K562 (cell line): Measurements from ENCODE around the gene GMIP. TPM values are rescaled to one million over a fixed set of nuclear protein-coding genes. Genes with fewer than 3 reads are reported as not detected.
A peak's percentile ranks its signal among the peaks of the same experiment; 100 is the strongest.

ENCODE experiments used
- ATAC-seq: fragments of 200-7000 bp; cut with Tn5 transposase; 3 replicates; pipeline ENCODE4 v1.9.1; 2020; ENCODE audit warnings: moderate library complexity
- BruUV-seq: library from RNA; stranded (reverse); fragments of 400-500 nt; replicated peaks from 2 replicates; lab custom pipeline; 2021; lab: Mats Ljungman, UMichigan
- CTCF ChIA-PET: fragments of 300-600 bp; formaldehyde crosslinking; extraction: SDS; loops from one replicate; lab custom pipeline; 2021; ENCODE audit warnings: low intra/inter-chr PET ratio; lab: Yijun Ruan, JAX
- POLR2A ChIA-PET: fragments of 300-600, 350-650 bp; sonication (Branson Sonifier 250); formaldehyde crosslinking; extraction: SDS; loops from one replicate; lab custom pipeline; 2021; ENCODE audit warnings: antibody characterized with exemption, inconsistent platforms; lab: Yijun Ruan, JAX
- DNase-seq, 4 experiments: peaks; one replicate each; pipeline versions ENCODE4 v3.0.0 to v3.0.0-alpha.2; 2011 to 2018; ENCODE audit warnings: low spot score in 3 of 4, mixed read lengths in 3 of 4; ENCODE audit errors: extremely low read depth in 1 of 4
- FAIRE-seq: peaks from 2 replicates; lab custom pipeline; 2011; peaks lifted over from hg19 to GRCh38; lab: Jason Lieb, UNC
- H2AFZ ChIP-seq: 2 replicates; pipeline ENCODE4 v1.6.0; 2011; ENCODE audit warnings: low read depth, low read length, control low read depth, inconsistent platforms
- H3K27ac ChIP-seq: fragments of 200-600 bp; 3 replicates; pipeline ENCODE4 v1.8.0; 2011; ENCODE audit warnings: low read depth, mild to moderate bottlenecking, control low read depth, inconsistent platforms, low read length, moderate library complexity, mixed read lengths; ENCODE audit errors: extremely low read depth
- H3K27me3 ChIP-seq, 2 experiments: fragments of 300-600 bp in 1 of 2; 2 replicates in 1 of 2; 3 replicates in 1 of 2; pipeline versions ENCODE4 v1.6.0 to v1.8.0; 2011; ENCODE audit warnings: inconsistent platforms in 2 of 2, low read length in 2 of 2, mild to moderate bottlenecking in 1 of 2, mixed read lengths in 1 of 2, moderate library complexity in 1 of 2; ENCODE audit not compliant: control insufficient read depth in 2 of 2, insufficient read depth in 2 of 2
- H3K36me3 ChIP-seq: fragments of 300-600 bp; 3 replicates; pipeline ENCODE4 v1.8.0; 2011; ENCODE audit warnings: mild to moderate bottlenecking, low read length, inconsistent platforms; ENCODE audit not compliant: control insufficient read depth, insufficient read depth
- H3K4me1 ChIP-seq, 2 experiments: fragments of 200-600 bp in 1 of 2; replicated peaks in 1 of 2; 2 replicates in 1 of 2; 3 replicates in 1 of 2; pipeline versions ENCODE4 v1.5.1 to v1.8.0; 2011; ENCODE audit warnings: inconsistent platforms in 2 of 2, low read length in 2 of 2, mild to moderate bottlenecking in 1 of 2, mixed read lengths in 1 of 2, moderate library complexity in 1 of 2; ENCODE audit not compliant: control insufficient read depth in 2 of 2, insufficient read depth in 2 of 2
- H3K4me2 ChIP-seq: 2 replicates; pipeline ENCODE4 v1.6.1; 2011; ENCODE audit warnings: low read length, control low read depth, inconsistent platforms, mixed read lengths; ENCODE audit not compliant: insufficient read depth
- H3K4me3 ChIP-seq: fragments of 200-600 bp; sonication (generic), shearing (Covaris generic); 2 replicates; pipeline ENCODE4 v1.5.1; 2016; ENCODE audit warnings: control low read depth, inconsistent platforms
- H3K79me2 ChIP-seq: fragments of 200-600 bp; 3 replicates; pipeline ENCODE4 v1.8.0; 2011; ENCODE audit warnings: low read length, inconsistent platforms; ENCODE audit not compliant: control insufficient read depth, insufficient read depth
- H3K9ac ChIP-seq, 2 experiments: 2 replicates each; pipeline versions ENCODE4 v1.6.0 to v1.6.1; 2011; ENCODE audit warnings: low read depth in 2 of 2, low read length in 2 of 2, control low read depth in 1 of 2, inconsistent platforms in 1 of 2, mild to moderate bottlenecking in 1 of 2, mixed read lengths in 1 of 2; ENCODE audit not compliant: insufficient read depth in 1 of 2
- H3K9me1 ChIP-seq: one replicate; pipeline ENCODE4 v1.6.0; 2011; ENCODE audit warnings: inconsistent platforms, mild to moderate bottlenecking, low read length, moderate library complexity; ENCODE audit not compliant: control insufficient read depth, insufficient read depth
- H3K9me3 ChIP-seq: replicated peaks from 2 replicates; pipeline ENCODE4 v1.5.1; 2011; ENCODE audit warnings: low read depth, low read length, inconsistent platforms; ENCODE audit not compliant: control insufficient read depth, insufficient read depth
- H4K20me1 ChIP-seq: replicated peaks from 2 replicates; pipeline ENCODE4 v1.6.1; 2011; ENCODE audit warnings: low read length, inconsistent platforms, mixed read lengths; ENCODE audit not compliant: control insufficient read depth, insufficient read depth
- CHD4 ChIP-seq: fragments of 200-600 bp; sonication (generic); IDR thresholded peaks from 3 replicates; pipeline ENCODE4 v1.6.1; 2012; ENCODE audit warnings: low read depth, mild to moderate bottlenecking, mixed read lengths, low read length, inconsistent platforms; ENCODE audit not compliant: insufficient read depth, insufficient replicate concordance, poor library complexity, severe bottlenecking
- POLR2G ChIP-seq: fragments of 200-400 bp; formaldehyde crosslinking; IDR thresholded peaks from 2 replicates; pipeline ENCODE4 v1.6.1; 2017; ENCODE audit warnings: low read depth, mild to moderate bottlenecking, antibody characterized with exemption, low read length, moderate library complexity
- RBFOX2 ChIP-seq: fragments of 200-400 bp; formaldehyde crosslinking; IDR thresholded peaks from 2 replicates; pipeline ENCODE4 v1.6.1; 2017; ENCODE audit warnings: low read depth, mild to moderate bottlenecking, low read length, moderate library complexity
- TBP ChIP-seq: optimal IDR thresholded peaks from 2 replicates; pipeline ENCODE3; 2011; ENCODE audit warnings: low read depth, low read length, improper control_type of control experiment
- TCF3 ChIP-seq: sonication (generic); formaldehyde crosslinking; IDR thresholded peaks from 2 replicates; pipeline ENCODE4 v1.4.0; 2020; ENCODE audit warnings: mild to moderate bottlenecking, missing genetic modification reagents
- WGBS: fragments of 100-300 bp; shearing (Covaris generic); methylation state at CpG from one replicate; pipeline ENCODE4 v1.1.6; 2016; ENCODE audit warnings: low coverage, mixed read lengths; ENCODE audit not compliant: insufficient coverage; ENCODE audit errors: missing lambda C conversion rate; 5-methylcytosine and 5-hydroxymethylcytosine counted together
- in situ Hi-C: fragments of 300-500 bp; cut with MboI; formaldehyde crosslinking; loops from 4 replicates; pipeline ENCODE4 v1.15.0; 2018; ENCODE audit warnings: inconsistent platforms, mixed read lengths
- intact Hi-C: fragments of 100-400 bp; cut with micrococcal nuclease; formaldehyde crosslinking; loops from 2 replicates; pipeline ENCODE4 v1.14.2; 2022
- polyA plus RNA-seq, 8 experiments: library from polyadenylated mRNA; depleted of rRNA in 4 of 8; stranded (reverse) in 5 of 8; unstranded in 3 of 8; fragments of >200 nt; fragmentation: Nextera tagmentation in 2 of 8; fragmentation: Illumina TruSeq in 1 of 8; extraction: Ambion mirVana in 2 of 8; extraction: Trizol in 1 of 8; gene quantifications; 2 replicates each; pipeline versions ENCODE4 v1.2.1 to v1.2.3, GENCODE V29; 2011 to 2014; ENCODE audit warnings: inconsistent platforms in 1 of 8, missing spikeins in 1 of 8
- total RNA-seq, 7 experiments: library from RNA; depleted of rRNA in 6 of 7; stranded (reverse); fragments of >200 nt in 6 of 7; fragmentation: Illumina TruSeq in 2 of 7; extraction: Trizol in 2 of 7; gene quantifications; 2 replicates each; pipeline versions ENCODE4 v1.2.1 to v1.2.3, GENCODE V29; 2011 to 2021; ENCODE audit warnings: low replicate concordance in 1 of 7

Gene GMIP
- total and polyA plus RNA-seq, 9 of the 15 experiments (the other 6 are each of a cell fraction or from before 2014, with no cell fraction given) = 0.14 to 15.8 (median 3.2) TPM

- in situ Hi-C loops (no loop called here), intact Hi-C loops (no loop called here)
- no peak overlapping the region for H3K4me3 ChIP-seq
- BruUV-seq = no TSS peak
- H3K4me2 ChIP-seq = no peak overlapping the region
- FAIRE-seq (no peak), ATAC-seq (no peak), DNase-seq (no peak)
- WGBS = 96% methylated on average over 21 of the region's 24 CpGs
- peaks cover 94% of the 10 kb centered on the region; the same call in 2 of the 3 replicates for H3K36me3 ChIP-seq
- no peak for TF ChIP-seq TCF3 (CRISPR knock-in tag)
- TF ChIP-seq POLR2G = 0 out of 2 replicates have a peak, but pooled peaks have one; percentile 43
- TF ChIP-seq RBFOX2 = peak; percentile 36
- TF ChIP-seq TBP = no peak
- TF ChIP-seq CHD4 = no peak
- H3K79me2 ChIP-seq = no peaks in the 10 kb centered on the region
- peak overlapping the region in 1 of 2 experiments; percentile 45; a peak in 1 of 4 replicates for H3K9ac ChIP-seq
- CTCF ChIA-PET = no interaction called here
- no peak overlapping the region for H3K27ac ChIP-seq
- H4K20me1 ChIP-seq = no peaks in the 10 kb centered on the region
- no peak overlapping the region for H2AFZ ChIP-seq
- H3K9me1 ChIP-seq = no peaks in the 10 kb centered on the region
- H3K9me3 ChIP-seq = no peaks in the 10 kb centered on the region
- H3K27me3 ChIP-seq = no peaks in the 10 kb centered on the region
- POLR2A ChIA-PET = interaction anchor here (0.7 to 5.6 kb wide), 2 partner anchors 9 to 124 kb away, joined by 4 to 40 read pairs; partner anchors contain the start of gene ATP13A1
- peaks cover 0 to 4% of the 10 kb centered on the region in 2 experiments; a peak in 1 of 5 replicates for H3K4me1 ChIP-seq
Measured at GRCh38 chr19:19652482-19653295, 9.2 kb upstream of the GMIP start.
